HG02588 (cell line): ENCODE results near the gene RNF41.

ENCODE experiments used
- ATAC-seq: cut with Tn5 transposase; IDR thresholded peaks from one replicate; pipeline ENCODE4 v1.9.1; 2021; ENCODE audit warnings: mild to moderate bottlenecking, moderate library complexity; ENCODE audit not compliant: unreplicated experiment

RNF41 gene

DNA sequence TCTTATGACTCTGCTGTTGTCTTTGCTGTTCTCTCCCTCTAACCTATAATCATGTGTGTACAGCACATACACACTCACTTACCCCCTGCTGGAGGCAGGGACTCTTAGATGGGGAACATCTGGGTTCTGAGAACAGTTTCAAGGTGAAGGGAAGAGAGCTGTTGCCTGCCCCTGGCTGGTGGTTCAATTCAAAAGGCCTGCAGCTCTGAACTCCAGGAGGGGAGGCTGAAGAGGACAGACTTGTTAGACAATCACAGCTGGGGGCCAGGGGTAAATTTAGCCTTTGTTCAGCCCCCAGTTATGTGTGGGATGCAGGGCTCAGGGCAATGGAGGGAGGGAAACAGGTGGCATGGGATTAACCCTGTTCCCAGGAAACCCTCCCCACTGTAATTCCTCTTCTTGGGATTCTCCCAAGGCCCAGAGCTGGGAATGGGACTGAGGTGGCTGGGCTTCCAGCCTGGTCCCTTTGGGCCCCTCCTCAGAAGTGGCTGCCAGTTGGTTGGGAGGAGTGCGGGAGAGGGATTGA, 67.4 kb downstream of the RNF41 start:
- ATAC-seq, result no peak

DNA sequence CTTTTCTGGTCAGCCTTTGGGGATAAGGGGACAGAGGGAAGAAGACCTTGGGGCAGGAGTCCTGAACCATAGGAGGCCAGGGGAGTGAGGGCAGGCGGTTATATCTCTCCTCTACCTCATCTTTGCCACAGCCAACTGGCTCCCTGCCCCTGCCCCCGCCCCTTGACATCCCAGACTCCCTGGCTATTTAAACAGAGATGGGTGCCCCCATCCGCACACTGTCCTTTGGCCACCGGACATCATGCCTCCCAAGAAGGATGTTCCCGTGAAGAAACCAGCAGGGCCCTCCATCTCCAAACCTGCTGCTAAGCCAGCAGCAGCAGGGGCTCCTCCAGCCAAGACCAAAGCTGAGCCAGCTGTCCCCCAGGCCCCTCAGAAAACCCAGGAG, 68.0 kb downstream of the RNF41 start:
- no peak for ATAC-seq

DNA sequence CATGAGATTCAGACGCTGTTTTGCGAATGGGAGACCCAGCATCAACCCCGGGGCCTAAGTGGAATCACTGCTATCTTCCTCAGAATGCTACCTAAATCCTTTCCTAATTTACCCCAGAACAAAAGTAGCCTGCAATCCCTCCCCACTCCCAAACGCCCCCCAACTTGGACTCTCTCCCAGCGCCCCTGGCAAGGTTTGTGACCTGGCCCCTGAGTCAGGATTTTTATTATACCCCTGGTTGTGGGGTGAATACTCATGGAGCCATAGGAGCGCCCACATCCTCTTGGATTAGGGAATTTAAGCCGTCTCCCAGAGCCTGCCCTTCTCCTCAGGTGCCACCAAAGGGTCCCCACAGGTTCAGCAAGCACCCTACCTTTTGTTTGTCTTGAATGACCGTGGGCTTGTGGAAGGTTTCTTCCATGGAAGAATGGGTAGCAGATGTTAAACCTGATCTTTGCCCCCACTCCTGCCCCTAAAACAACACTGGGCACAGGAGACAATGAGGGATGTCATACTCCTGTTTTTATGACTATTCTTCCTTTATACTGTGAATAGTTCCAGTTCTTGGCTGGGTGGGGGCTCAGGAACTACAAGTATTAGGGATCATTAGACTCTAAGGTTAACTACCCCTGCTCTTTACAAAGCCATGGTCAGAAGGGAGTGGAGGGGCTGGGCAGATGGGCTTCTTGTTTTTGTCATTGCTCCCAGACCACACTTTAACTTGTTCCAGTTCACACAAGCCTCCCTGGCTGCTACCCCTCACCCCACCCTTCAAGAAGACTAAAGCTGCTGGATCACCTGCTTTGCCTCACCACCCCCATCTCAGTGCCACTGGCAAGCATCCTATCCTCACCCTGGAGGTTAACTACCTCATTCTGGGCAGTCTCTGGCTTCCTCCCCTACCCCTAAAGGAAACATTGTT, 68.7 kb downstream of the RNF41 start:
- ATAC-seq, result no peak
